Astrocyte (in vitro differentiated cells and primary cell): ENCODE results near the gene POLR2H. TPM values are rescaled to one million over a fixed set of nuclear protein-coding genes. Genes with fewer than 3 reads are reported as not detected.

Source experiments
- DNase-seq: peaks from one replicate; pipeline ENCODE4 v3.0.0-alpha.2; 2010; ENCODE audit warnings: low read depth
- FAIRE-seq: peaks from 2 replicates; lab custom pipeline; 2011; peaks lifted over from hg19 to GRCh38; lab: Jason Lieb, UNC
- H2AFZ ChIP-seq: 2 replicates; pipeline ENCODE4 v1.6.0; 2012; ENCODE audit warnings: low read depth, low read length, inconsistent platforms
- H3K27ac ChIP-seq: 2 replicates; pipeline ENCODE4 v1.5.1; 2011; ENCODE audit warnings: low read depth, low read length, inconsistent platforms
- H3K27me3 ChIP-seq: 2 replicates; pipeline ENCODE4 v1.6.0; 2011; ENCODE audit warnings: low read length, inconsistent platforms; ENCODE audit not compliant: insufficient read depth
- H3K36me3 ChIP-seq: 2 replicates; pipeline ENCODE4 v1.5.1; 2011; ENCODE audit warnings: low read length, inconsistent platforms; ENCODE audit not compliant: insufficient read depth
- H3K4me1 ChIP-seq: 2 replicates; pipeline ENCODE4 v1.5.1; 2011; ENCODE audit warnings: low read length, inconsistent platforms; ENCODE audit not compliant: insufficient read depth
- H3K4me2 ChIP-seq: 2 replicates; pipeline ENCODE4 v1.6.0; 2012; ENCODE audit warnings: low read length, inconsistent platforms
- H3K4me3 ChIP-seq: 2 replicates; pipeline ENCODE4 v1.5.1; 2011; ENCODE audit warnings: low read depth, mild to moderate bottlenecking, low read length, inconsistent platforms; ENCODE audit not compliant: insufficient read depth
- H3K79me2 ChIP-seq: 2 replicates; pipeline ENCODE4 v1.6.0; 2012; ENCODE audit warnings: mild to moderate bottlenecking, low read length, inconsistent platforms; ENCODE audit not compliant: insufficient read depth
- H3K9ac ChIP-seq: 2 replicates; pipeline ENCODE4 v1.6.0; 2012; ENCODE audit warnings: mild to moderate bottlenecking, low read length, inconsistent platforms
- H3K9me3 ChIP-seq: 2 replicates; pipeline ENCODE4 v1.5.1; 2012; ENCODE audit warnings: low read depth, mild to moderate bottlenecking, low read length, inconsistent platforms; ENCODE audit not compliant: insufficient read depth
- H4K20me1 ChIP-seq: 2 replicates; pipeline ENCODE4 v1.6.0; 2012; ENCODE audit warnings: low read length, inconsistent platforms; ENCODE audit not compliant: insufficient read depth
- H3K27ac Mint-ChIP-seq: one replicate; pipeline ENCODE4 v1.8.0; 2021; ENCODE audit warnings: mild to moderate bottlenecking, mixed read lengths; ENCODE audit not compliant: unreplicated experiment
- H3K27me3 Mint-ChIP-seq: one replicate; pipeline ENCODE4 v1.8.0; 2021; ENCODE audit warnings: low read depth, mixed read lengths; ENCODE audit not compliant: unreplicated experiment
- H3K36me3 Mint-ChIP-seq: one replicate; pipeline ENCODE4 v1.8.0; 2021; ENCODE audit warnings: low read depth, mixed read lengths; ENCODE audit not compliant: unreplicated experiment
- H3K4me1 Mint-ChIP-seq: one replicate; pipeline ENCODE4 v1.8.0; 2021; ENCODE audit warnings: low read depth, mixed read lengths; ENCODE audit not compliant: unreplicated experiment
- H3K4me3 Mint-ChIP-seq: one replicate; pipeline ENCODE4 v1.8.0; 2021; ENCODE audit warnings: mild to moderate bottlenecking, moderate library complexity, mixed read lengths; ENCODE audit not compliant: unreplicated experiment
- H3K9me3 Mint-ChIP-seq: one replicate; pipeline ENCODE4 v1.8.0; 2021; ENCODE audit warnings: mild to moderate bottlenecking, mixed read lengths; ENCODE audit not compliant: unreplicated experiment
- EZH2 ChIP-seq: IDR thresholded peaks from 2 replicates; pipeline ENCODE4 v1.6.1; 2012; ENCODE audit warnings: mild to moderate bottlenecking, low read length, inconsistent platforms; ENCODE audit not compliant: insufficient read depth
- total RNA-seq: library from RNA; stranded (reverse); gene quantifications from 2 replicates; pipeline ENCODE4 v1.2.1, GENCODE V29; 2021
- TF ChIP-seq, protein P1 (sequence below): IDR thresholded peaks from 2 replicates; pipeline ENCODE4 v1.5.1; 2011; ENCODE audit warnings: low read depth, mild to moderate bottlenecking, inconsistent platforms, low read length, moderate library complexity; ENCODE audit not compliant: insufficient read depth

POLR2H gene
- total RNA-seq, 1 donor from 2014 or later, result 63.2 TPM

- H3K9me3 Mint-ChIP-seq, result no peaks in the 10 kb centered on the region
- H3K27me3 ChIP-seq, result no peaks in the 10 kb centered on the region
- H3K9ac ChIP-seq, result peak overlapping the region; percentile 71
- no peak overlapping the region for H2AFZ ChIP-seq
- peaks cover 62% of the 10 kb centered on the region for H3K79me2 ChIP-seq
- H3K27me3 Mint-ChIP-seq, result no peaks in the 10 kb centered on the region
- peak overlapping the region; percentile 96 for H3K27ac ChIP-seq
- H3K9me3 ChIP-seq, result no peaks in the 10 kb centered on the region
- peaks cover 38% of the 10 kb centered on the region for H3K36me3 Mint-ChIP-seq
- H3K4me3 ChIP-seq, result no peak overlapping the region
- peak overlapping the region; percentile 96 for H3K27ac Mint-ChIP-seq
- no peak for FAIRE-seq
- no peak for DNase-seq
- TF ChIP-seq, protein P1, sequence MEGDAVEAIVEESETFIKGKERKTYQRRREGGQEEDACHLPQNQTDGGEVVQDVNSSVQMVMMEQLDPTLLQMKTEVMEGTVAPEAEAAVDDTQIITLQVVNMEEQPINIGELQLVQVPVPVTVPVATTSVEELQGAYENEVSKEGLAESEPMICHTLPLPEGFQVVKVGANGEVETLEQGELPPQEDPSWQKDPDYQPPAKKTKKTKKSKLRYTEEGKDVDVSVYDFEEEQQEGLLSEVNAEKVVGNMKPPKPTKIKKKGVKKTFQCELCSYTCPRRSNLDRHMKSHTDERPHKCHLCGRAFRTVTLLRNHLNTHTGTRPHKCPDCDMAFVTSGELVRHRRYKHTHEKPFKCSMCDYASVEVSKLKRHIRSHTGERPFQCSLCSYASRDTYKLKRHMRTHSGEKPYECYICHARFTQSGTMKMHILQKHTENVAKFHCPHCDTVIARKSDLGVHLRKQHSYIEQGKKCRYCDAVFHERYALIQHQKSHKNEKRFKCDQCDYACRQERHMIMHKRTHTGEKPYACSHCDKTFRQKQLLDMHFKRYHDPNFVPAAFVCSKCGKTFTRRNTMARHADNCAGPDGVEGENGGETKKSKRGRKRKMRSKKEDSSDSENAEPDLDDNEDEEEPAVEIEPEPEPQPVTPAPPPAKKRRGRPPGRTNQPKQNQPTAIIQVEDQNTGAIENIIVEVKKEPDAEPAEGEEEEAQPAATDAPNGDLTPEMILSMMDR, result no peak
- TF ChIP-seq EZH2, result no peak
- peaks cover 76% of the 10 kb centered on the region for H4K20me1 ChIP-seq
- H3K4me1 Mint-ChIP-seq, result peaks cover 61% of the 10 kb centered on the region
- H3K36me3 ChIP-seq, result peaks cover 52% of the 10 kb centered on the region
- H3K4me3 Mint-ChIP-seq, result no peak overlapping the region
- peak overlapping the region; percentile 51 for H3K4me2 ChIP-seq
- peaks cover 68% of the 10 kb centered on the region for H3K4me1 ChIP-seq
Measured at GRCh38 chr3:184333190-184333589, 28.3 kb upstream of the POLR2H start.

DNA sequence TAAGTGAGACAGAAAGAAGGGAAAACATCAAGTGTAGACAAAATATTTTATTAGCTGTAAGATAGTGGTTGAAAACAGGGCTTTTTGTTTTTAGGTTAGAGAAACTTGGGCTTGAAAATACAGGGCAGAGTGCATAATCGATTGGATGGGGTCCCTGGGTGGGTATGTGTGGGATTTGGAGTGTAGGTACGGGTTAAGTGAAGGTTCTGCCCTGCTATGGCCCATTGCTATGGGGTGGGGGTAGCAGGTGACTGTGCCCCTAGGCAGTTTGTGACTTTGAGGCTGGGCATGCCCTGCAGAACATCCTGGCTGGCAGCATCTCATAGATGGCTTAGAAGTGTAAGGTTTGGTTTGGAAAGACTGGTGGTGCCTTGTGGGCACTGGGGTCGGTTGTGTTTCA lies 27.8 kb upstream of the POLR2H start:
- H3K9ac ChIP-seq, result peak overlapping the region; percentile 71
- no peak for FAIRE-seq
- peaks cover 33% of the 10 kb centered on the region for H3K36me3 Mint-ChIP-seq

More for the DNA sequence above, 27.8 kb upstream of the POLR2H start:
- H3K27me3 Mint-ChIP-seq, result no peaks in the 10 kb centered on the region
- TF ChIP-seq, protein P1, result no peak
- TF ChIP-seq EZH2, result no peak
- Histone ChIP-seq H3K27ac (peak overlapping the region; percentile 96), H3K4me3 (no peak overlapping the region), H4K20me1 (peaks cover 71% of the 10 kb centered on the region), H3K79me2 (peaks cover 57% of the 10 kb centered on the region), H2AFZ (no peak overlapping the region), H3K4me1 (peaks cover 73% of the 10 kb centered on the region), H3K9me3 (no peaks in the 10 kb centered on the region), H3K36me3 (peaks cover 46% of the 10 kb centered on the region), H3K4me2 (peak overlapping the region; percentile 4), H3K27me3 (no peaks in the 10 kb centered on the region)
- peaks cover 64% of the 10 kb centered on the region for H3K4me1 Mint-ChIP-seq
- peak overlapping the region; percentile 96 for H3K27ac Mint-ChIP-seq
- no peak for DNase-seq
- H3K4me3 Mint-ChIP-seq, result peak overlapping the region; percentile 24
- H3K9me3 Mint-ChIP-seq, result no peaks in the 10 kb centered on the region
